SK-N-SH (cell line): ENCODE measurements around the gene RAD21L1. TPM values are rescaled to one million over a fixed set of nuclear protein-coding genes. Genes with fewer than 3 reads are reported as not detected.

ENCODE experiments used
- CTCF ChIA-PET: fragments of 300-600, 350-600 bp; formaldehyde crosslinking; extraction: SDS; loops from one replicate; lab custom pipeline; 2021; lab: Yijun Ruan, JAX
- POLR2A ChIA-PET: fragments of 350-600 bp; sonication (Branson Sonifier 250); formaldehyde crosslinking; extraction: SDS; loops from one replicate; lab custom pipeline; 2020; ENCODE audit warnings: antibody characterized with exemption, inconsistent platforms; lab: Yijun Ruan, JAX
- DNase-seq: peaks from one replicate; pipeline ENCODE4 v3.0.0; 2012
- H2AFZ ChIP-seq: fragments of 200-600 bp; sonication (generic); 2 replicates; pipeline ENCODE4 v1.8.1; 2016; ENCODE audit warnings: antibody characterized with exemption, mild to moderate bottlenecking, low read depth
- H3F3A ChIP-seq: fragments of 200-600 bp; sonication (generic); replicated peaks from 2 replicates; pipeline ENCODE3; 2016; ENCODE audit warnings: antibody characterized with exemption, mild to moderate bottlenecking; ENCODE audit not compliant: insufficient read depth
- H3K27ac ChIP-seq, 2 experiments: fragments of 200-500 bp in 1 of 2; fragments of 200-600 bp in 1 of 2; sonication (Bioruptor generic) in 1 of 2; sonication (generic), shearing (Covaris generic) in 1 of 2; 2 replicates each; pipeline versions ENCODE4 v1.5.1 to v1.6.1; 2014 to 2016; ENCODE audit warnings: low read depth in 2 of 2, inconsistent platforms in 1 of 2, low read length in 1 of 2, mild to moderate bottlenecking in 1 of 2, mixed read lengths in 1 of 2
- H3K27me3 ChIP-seq: fragments of 200-600 bp; sonication (generic), shearing (Covaris generic); 2 replicates; pipeline ENCODE4 v1.6.1; 2016; ENCODE audit warnings: mixed run types; ENCODE audit not compliant: insufficient read depth
- H3K36me3 ChIP-seq, 2 experiments: fragments of 200-500 bp in 1 of 2; fragments of 200-600 bp in 1 of 2; sonication (Bioruptor generic) in 1 of 2; sonication (generic) in 1 of 2; replicated peaks in 1 of 2; 2 replicates each; pipeline versions ENCODE3 to v1.5.1; 2014 to 2016; ENCODE audit warnings: low read length in 1 of 2, mild to moderate bottlenecking in 1 of 2; ENCODE audit not compliant: insufficient read depth in 2 of 2, control insufficient read depth in 1 of 2
- H3K4me1 ChIP-seq, 2 experiments: fragments of 200-500 bp in 1 of 2; fragments of 200-600 bp in 1 of 2; sonication (Bioruptor generic) in 1 of 2; sonication (generic), shearing (Covaris generic) in 1 of 2; 2 replicates each; pipeline versions ENCODE4 v1.5.1 to v1.6.1; 2014 to 2016; ENCODE audit warnings: low read depth in 1 of 2, low read length in 1 of 2, mixed run types in 1 of 2; ENCODE audit not compliant: insufficient read depth in 2 of 2, control insufficient read depth in 1 of 2
- H3K4me2 ChIP-seq: fragments of 200-600 bp; sonication (generic), shearing (Covaris generic); 2 replicates; pipeline ENCODE4 v1.6.1; 2017; ENCODE audit warnings: mixed run types
- H3K4me3 ChIP-seq, 2 experiments: fragments of 200-500 bp in 1 of 2; fragments of 200-600 bp in 1 of 2; sonication (Bioruptor generic) in 1 of 2; sonication (generic), shearing (Covaris generic) in 1 of 2; 2 replicates each; pipeline versions ENCODE4 v1.5.1 to v1.8.1; 2014 to 2016; ENCODE audit warnings: low read depth in 2 of 2, inconsistent platforms in 1 of 2, low read length in 1 of 2, mild to moderate bottlenecking in 1 of 2, mixed read lengths in 1 of 2, moderate library complexity in 1 of 2
- H3K79me2 ChIP-seq: fragments of 200-600 bp; sonication (generic); 2 replicates; pipeline ENCODE4 v1.8.1; 2017; ENCODE audit warnings: mild to moderate bottlenecking; ENCODE audit not compliant: insufficient read depth
- H3K9ac ChIP-seq: fragments of 200-600 bp; sonication (generic); 2 replicates; pipeline ENCODE4 v1.6.1; 2017; ENCODE audit warnings: mixed run types
- H3K9me2 ChIP-seq: fragments of 200-600 bp; sonication (generic); 2 replicates; pipeline ENCODE4 v1.6.1; 2017; ENCODE audit warnings: mixed run types
- H3K9me3 ChIP-seq: fragments of 200-600 bp; sonication (generic); 2 replicates; pipeline ENCODE4 v1.6.1; 2017; ENCODE audit warnings: mixed run types, mild to moderate bottlenecking, moderate library complexity
- H4K20me1 ChIP-seq: fragments of 200-600 bp; sonication (generic); 2 replicates; pipeline ENCODE4 v1.6.1; 2017; ENCODE audit warnings: mild to moderate bottlenecking, mixed run types; ENCODE audit not compliant: insufficient read depth
- CHD2 ChIP-seq: fragments of 150-350 bp; IDR thresholded peaks from 2 replicates; pipeline ENCODE4 v1.6.1; 2018; ENCODE audit warnings: low read length; ENCODE audit not compliant: partially characterized antibody
- GABPA ChIP-seq: IDR thresholded peaks from 2 replicates; pipeline ENCODE4 v1.4.0; 2012; ENCODE audit warnings: low read depth, mild to moderate bottlenecking
- GATA2 ChIP-seq: sonication (generic); formaldehyde crosslinking; IDR thresholded peaks from 2 replicates; pipeline ENCODE4 v1.5.0; 2020; ENCODE audit warnings: mild to moderate bottlenecking, missing genetic modification reagents
- MEF2A ChIP-seq: IDR thresholded peaks from 2 replicates; pipeline ENCODE4 v1.4.0; 2012; ENCODE audit warnings: low read depth, borderline replicate concordance
- MXI1 ChIP-seq: IDR thresholded peaks from 2 replicates; pipeline ENCODE4 v1.6.1; 2012; ENCODE audit warnings: mild to moderate bottlenecking, low read depth, low read length, improper control_type of control experiment
- NFIC ChIP-seq: IDR thresholded peaks from 2 replicates; pipeline ENCODE4 v1.4.0; 2012; ENCODE audit warnings: borderline replicate concordance
- NRF1 ChIP-seq: IDR thresholded peaks from 2 replicates; pipeline ENCODE4 v1.6.1; 2012; ENCODE audit warnings: low read depth, mild to moderate bottlenecking, low read length
- RAD21 ChIP-seq: IDR thresholded peaks from 2 replicates; pipeline ENCODE4 v1.6.1; 2012; ENCODE audit warnings: mild to moderate bottlenecking, low read length
- RCOR1 ChIP-seq: fragments of 150-350 bp; IDR thresholded peaks from 2 replicates; pipeline ENCODE4 v1.6.1; 2017; ENCODE audit warnings: antibody characterized with exemption, low read length
- SIN3A ChIP-seq: IDR thresholded peaks from 2 replicates; pipeline ENCODE4 v1.6.1; 2012; ENCODE audit warnings: low read depth, mild to moderate bottlenecking, low read length, moderate library complexity, borderline replicate concordance
- TEAD4 ChIP-seq: IDR thresholded peaks from 2 replicates; pipeline ENCODE4 v1.4.0; 2012; ENCODE audit warnings: mild to moderate bottlenecking, borderline replicate concordance; ENCODE audit not compliant: insufficient read depth
- WGBS: methylation state at CpG from one replicate; pipeline ENCODE4 v1.1.6; 2017; ENCODE audit warnings: low lambda C conversion rate; 5-methylcytosine and 5-hydroxymethylcytosine counted together
- polyA plus RNA-seq, 3 experiments: library from polyadenylated mRNA; depleted of rRNA; stranded (reverse); fragments of >200 nt; gene quantifications; 2 replicates each; pipeline ENCODE4 v1.2.3, GENCODE V29; 2012
- TF ChIP-seq, protein P1 (sequence below): fragments of 200-600 bp; sonication (generic); IDR thresholded peaks from 2 replicates; pipeline ENCODE4 v1.6.1; 2017; ENCODE audit warnings: antibody characterized with exemption, mild to moderate bottlenecking, moderate library complexity
- TF ChIP-seq, protein P2 (sequence below): IDR thresholded peaks from 2 replicates; pipeline ENCODE4 v1.6.1; 2012; ENCODE audit warnings: mild to moderate bottlenecking, low read depth, low read length, moderate library complexity
- TF ChIP-seq, protein P3 (sequence below): fragments of 150-350 bp; IDR thresholded peaks from 2 replicates; pipeline ENCODE4 v1.6.1; 2017; ENCODE audit warnings: antibody characterized with exemption, low read length, low read depth, borderline replicate concordance
- TF ChIP-seq, protein P4 (sequence below): IDR thresholded peaks from 2 replicates; pipeline ENCODE4; 2012
- TF ChIP-seq, protein P5 (sequence below): IDR thresholded peaks from 2 replicates; pipeline ENCODE4 v1.4.0; 2012; ENCODE audit warnings: low read depth, borderline replicate concordance
- TF ChIP-seq, protein P6 (sequence below): IDR thresholded peaks from 2 replicates; pipeline ENCODE4 v1.4.0; 2012; ENCODE audit warnings: low read depth

RAD21L1 gene
- polyA plus RNA-seq, 1 of the 3 experiments (the other 2 are of a cell fraction) = 0.03 TPM

DNA sequence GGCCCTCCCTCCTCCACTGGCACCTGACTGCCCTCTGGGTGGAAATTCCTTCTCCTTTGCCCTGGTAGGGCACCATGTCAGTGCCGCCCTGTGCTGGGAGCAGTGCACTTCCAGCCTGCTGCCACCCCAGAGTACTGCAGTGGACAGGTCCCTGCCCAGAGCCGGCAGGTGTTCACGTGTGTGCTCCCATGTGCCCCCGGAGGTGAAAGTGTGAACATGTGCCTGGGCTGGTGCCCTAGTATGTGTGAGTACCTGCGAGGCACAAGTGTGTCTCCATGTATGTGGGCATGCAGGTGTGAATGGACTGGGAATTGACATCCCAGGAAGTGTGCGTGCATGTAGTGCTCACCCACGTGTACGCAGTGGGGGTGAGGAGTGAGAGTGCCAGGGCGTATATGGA, 73.7 kb downstream of the RAD21L1 start:
- POLR2A ChIA-PET = no interaction called here
- H3K27ac ChIP-seq = no peak overlapping the region
- no peak overlapping the region for H3K9ac ChIP-seq
- peaks cover 0 to 7% of the 10 kb centered on the region in 2 experiments for H3K36me3 ChIP-seq
- no peaks in the 10 kb centered on the region for H3K27me3 ChIP-seq
- H3K4me2 ChIP-seq = no peak overlapping the region
- H3K4me3 ChIP-seq = no peak overlapping the region
- no peaks in the 10 kb centered on the region for H3K9me2 ChIP-seq
- TF ChIP-seq, protein P1, sequence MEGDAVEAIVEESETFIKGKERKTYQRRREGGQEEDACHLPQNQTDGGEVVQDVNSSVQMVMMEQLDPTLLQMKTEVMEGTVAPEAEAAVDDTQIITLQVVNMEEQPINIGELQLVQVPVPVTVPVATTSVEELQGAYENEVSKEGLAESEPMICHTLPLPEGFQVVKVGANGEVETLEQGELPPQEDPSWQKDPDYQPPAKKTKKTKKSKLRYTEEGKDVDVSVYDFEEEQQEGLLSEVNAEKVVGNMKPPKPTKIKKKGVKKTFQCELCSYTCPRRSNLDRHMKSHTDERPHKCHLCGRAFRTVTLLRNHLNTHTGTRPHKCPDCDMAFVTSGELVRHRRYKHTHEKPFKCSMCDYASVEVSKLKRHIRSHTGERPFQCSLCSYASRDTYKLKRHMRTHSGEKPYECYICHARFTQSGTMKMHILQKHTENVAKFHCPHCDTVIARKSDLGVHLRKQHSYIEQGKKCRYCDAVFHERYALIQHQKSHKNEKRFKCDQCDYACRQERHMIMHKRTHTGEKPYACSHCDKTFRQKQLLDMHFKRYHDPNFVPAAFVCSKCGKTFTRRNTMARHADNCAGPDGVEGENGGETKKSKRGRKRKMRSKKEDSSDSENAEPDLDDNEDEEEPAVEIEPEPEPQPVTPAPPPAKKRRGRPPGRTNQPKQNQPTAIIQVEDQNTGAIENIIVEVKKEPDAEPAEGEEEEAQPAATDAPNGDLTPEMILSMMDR = peak; percentile 25; the same call in 1 of the 2 replicates
- no peak for TF ChIP-seq TEAD4
- no peaks in the 10 kb centered on the region for H3F3A ChIP-seq
- no peak overlapping the region for H2AFZ ChIP-seq
- H3K79me2 ChIP-seq = no peaks in the 10 kb centered on the region
- no peaks in the 10 kb centered on the region for H4K20me1 ChIP-seq
- CTCF ChIA-PET = interaction anchor here (1.2 to 2.9 kb wide), 2 partner anchors 15 to 167 kb away, joined by 6 to 11 read pairs; partner anchors contain the start of gene NSFL1C
- H3K9me3 ChIP-seq = no peaks in the 10 kb centered on the region
- peaks cover 0 to 4% of the 10 kb centered on the region in 2 experiments; a peak in 1 of 4 replicates for H3K4me1 ChIP-seq
- WGBS = 98% methylated on average over 5 of the region's 9 CpGs
- DNase-seq = peak; percentile 67

DNA sequence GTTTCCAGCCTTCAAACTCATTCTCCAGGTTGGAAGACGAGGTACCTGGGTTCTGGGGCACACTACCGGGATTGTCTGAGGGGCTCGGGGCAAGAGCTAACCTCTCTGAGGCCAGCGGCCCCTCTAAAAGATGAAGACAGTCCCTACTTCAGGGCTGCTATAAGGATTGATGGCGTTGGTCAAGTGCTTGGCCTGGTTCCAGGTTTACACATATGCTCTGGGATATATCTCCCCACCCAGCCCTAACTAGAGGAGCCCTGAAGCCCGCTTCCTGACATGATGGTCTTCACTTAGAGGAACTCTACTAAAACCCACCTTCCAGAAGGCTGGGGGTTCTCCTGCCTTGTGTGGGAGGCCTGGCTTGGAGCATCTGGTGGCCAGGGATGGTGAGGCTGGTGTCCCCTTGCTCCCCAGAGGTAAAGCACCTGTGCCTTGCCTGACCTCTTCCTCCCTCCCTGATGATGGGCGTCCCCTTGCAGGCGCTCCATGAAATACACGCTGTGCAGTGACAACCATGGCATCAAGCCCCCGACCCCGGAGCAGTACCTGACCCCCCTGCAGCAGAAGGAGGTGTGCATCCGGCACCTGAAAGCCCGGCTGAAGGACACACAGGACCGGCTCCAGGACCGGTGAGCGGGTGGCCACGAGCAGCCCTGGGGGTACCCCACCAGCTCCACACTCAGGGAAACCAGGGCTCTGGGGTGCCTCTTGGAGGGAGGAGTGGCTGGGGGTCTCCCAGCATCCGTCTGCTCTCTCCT, 74.4 kb downstream of the RAD21L1 start:
- H3K4me2 ChIP-seq = 0 out of 2 replicates have a peak overlapping the region, but pooled peaks have one; percentile 1
- no peak overlapping the region for H3K27ac ChIP-seq
- peaks cover 0 to 4% of the 10 kb centered on the region in 2 experiments; a peak in 1 of 4 replicates for H3K4me1 ChIP-seq
- H3K36me3 ChIP-seq = peaks cover 0 to 10% of the 10 kb centered on the region in 2 experiments
- H3K9ac ChIP-seq = no peak overlapping the region
- no peaks in the 10 kb centered on the region for H3K9me3 ChIP-seq
- DNase-seq = no peak
- no peaks in the 10 kb centered on the region for H3K9me2 ChIP-seq
- ChIA-PET POLR2A (no interaction called here), CTCF (interaction anchor here (1.1 to 1.3 kb wide), 2 partner anchors 121 to 192 kb away, joined by 3 read pairs; no protein-coding TSS in a partner anchor)
- H3K4me3 ChIP-seq = no peak overlapping the region
- H4K20me1 ChIP-seq = no peaks in the 10 kb centered on the region
- no peaks in the 10 kb centered on the region for H3K79me2 ChIP-seq
- H3F3A ChIP-seq = no peaks in the 10 kb centered on the region
- H3K27me3 ChIP-seq = no peaks in the 10 kb centered on the region
- 87% methylated on average over 10 of the region's 18 CpGs for WGBS
- no peak overlapping the region for H2AFZ ChIP-seq
- TF ChIP-seq, protein P2, sequence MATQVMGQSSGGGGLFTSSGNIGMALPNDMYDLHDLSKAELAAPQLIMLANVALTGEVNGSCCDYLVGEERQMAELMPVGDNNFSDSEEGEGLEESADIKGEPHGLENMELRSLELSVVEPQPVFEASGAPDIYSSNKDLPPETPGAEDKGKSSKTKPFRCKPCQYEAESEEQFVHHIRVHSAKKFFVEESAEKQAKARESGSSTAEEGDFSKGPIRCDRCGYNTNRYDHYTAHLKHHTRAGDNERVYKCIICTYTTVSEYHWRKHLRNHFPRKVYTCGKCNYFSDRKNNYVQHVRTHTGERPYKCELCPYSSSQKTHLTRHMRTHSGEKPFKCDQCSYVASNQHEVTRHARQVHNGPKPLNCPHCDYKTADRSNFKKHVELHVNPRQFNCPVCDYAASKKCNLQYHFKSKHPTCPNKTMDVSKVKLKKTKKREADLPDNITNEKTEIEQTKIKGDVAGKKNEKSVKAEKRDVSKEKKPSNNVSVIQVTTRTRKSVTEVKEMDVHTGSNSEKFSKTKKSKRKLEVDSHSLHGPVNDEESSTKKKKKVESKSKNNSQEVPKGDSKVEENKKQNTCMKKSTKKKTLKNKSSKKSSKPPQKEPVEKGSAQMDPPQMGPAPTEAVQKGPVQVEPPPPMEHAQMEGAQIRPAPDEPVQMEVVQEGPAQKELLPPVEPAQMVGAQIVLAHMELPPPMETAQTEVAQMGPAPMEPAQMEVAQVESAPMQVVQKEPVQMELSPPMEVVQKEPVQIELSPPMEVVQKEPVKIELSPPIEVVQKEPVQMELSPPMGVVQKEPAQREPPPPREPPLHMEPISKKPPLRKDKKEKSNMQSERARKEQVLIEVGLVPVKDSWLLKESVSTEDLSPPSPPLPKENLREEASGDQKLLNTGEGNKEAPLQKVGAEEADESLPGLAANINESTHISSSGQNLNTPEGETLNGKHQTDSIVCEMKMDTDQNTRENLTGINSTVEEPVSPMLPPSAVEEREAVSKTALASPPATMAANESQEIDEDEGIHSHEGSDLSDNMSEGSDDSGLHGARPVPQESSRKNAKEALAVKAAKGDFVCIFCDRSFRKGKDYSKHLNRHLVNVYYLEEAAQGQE = no peak
- TF ChIP-seq GATA2 (CRISPR knock-in tag) = no peak
- no peak for TF ChIP-seq GABPA
- no peak for TF ChIP-seq RAD21
- TF ChIP-seq, protein P3, sequence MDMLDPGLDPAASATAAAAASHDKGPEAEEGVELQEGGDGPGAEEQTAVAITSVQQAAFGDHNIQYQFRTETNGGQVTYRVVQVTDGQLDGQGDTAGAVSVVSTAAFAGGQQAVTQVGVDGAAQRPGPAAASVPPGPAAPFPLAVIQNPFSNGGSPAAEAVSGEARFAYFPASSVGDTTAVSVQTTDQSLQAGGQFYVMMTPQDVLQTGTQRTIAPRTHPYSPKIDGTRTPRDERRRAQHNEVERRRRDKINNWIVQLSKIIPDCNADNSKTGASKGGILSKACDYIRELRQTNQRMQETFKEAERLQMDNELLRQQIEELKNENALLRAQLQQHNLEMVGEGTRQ = no peak
- no peak for TF ChIP-seq TEAD4
- TF ChIP-seq MXI1 = no peak
- TF ChIP-seq NFIC = no peak
- no peak for TF ChIP-seq CHD2
- TF ChIP-seq SIN3A = no peak
- TF ChIP-seq NRF1 = no peak
- TF ChIP-seq, protein P4, sequence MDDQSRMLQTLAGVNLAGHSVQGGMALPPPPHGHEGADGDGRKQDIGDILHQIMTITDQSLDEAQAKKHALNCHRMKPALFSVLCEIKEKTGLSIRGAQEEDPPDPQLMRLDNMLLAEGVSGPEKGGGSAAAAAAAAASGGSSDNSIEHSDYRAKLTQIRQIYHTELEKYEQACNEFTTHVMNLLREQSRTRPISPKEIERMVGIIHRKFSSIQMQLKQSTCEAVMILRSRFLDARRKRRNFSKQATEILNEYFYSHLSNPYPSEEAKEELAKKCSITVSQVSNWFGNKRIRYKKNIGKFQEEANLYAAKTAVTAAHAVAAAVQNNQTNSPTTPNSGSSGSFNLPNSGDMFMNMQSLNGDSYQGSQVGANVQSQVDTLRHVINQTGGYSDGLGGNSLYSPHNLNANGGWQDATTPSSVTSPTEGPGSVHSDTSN = no peak
- TF ChIP-seq, protein P5, sequence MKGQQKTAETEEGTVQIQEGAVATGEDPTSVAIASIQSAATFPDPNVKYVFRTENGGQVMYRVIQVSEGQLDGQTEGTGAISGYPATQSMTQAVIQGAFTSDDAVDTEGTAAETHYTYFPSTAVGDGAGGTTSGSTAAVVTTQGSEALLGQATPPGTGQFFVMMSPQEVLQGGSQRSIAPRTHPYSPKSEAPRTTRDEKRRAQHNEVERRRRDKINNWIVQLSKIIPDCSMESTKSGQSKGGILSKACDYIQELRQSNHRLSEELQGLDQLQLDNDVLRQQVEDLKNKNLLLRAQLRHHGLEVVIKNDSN = no peak
- TF ChIP-seq MEF2A = no peak
- TF ChIP-seq RCOR1 = no peak
- TF ChIP-seq, protein P6, sequence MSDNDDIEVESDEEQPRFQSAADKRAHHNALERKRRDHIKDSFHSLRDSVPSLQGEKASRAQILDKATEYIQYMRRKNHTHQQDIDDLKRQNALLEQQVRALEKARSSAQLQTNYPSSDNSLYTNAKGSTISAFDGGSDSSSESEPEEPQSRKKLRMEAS = no peak
